ENCODE results near the gene GFRA1. TPM values are rescaled to one million over a fixed set of nuclear protein-coding genes. Genes with fewer than 3 reads are reported as not detected.

Gene GFRA1
- total RNA-seq, 1 donor from 2014 or later: 44.1 TPM

- H3K4me3 Mint-ChIP-seq (ENCODE audit: unreplicated experiment): no peak overlapping the region
- H3K27ac Mint-ChIP-seq (ENCODE audit: unreplicated experiment): no peak overlapping the region
Observed at GRCh38 chr10:116183733-116184511, 89.1 kb downstream of the GFRA1 start.

GRCh38 chr10:116182426-116182825 lies 90.6 kb downstream of the GFRA1 start:
- peaks cover 1% of the 10 kb centered on the region for H3K36me3 Mint-ChIP-seq (ENCODE audit: unreplicated experiment)
- no peaks in the 10 kb centered on the region for H3K9me3 Mint-ChIP-seq (ENCODE audit: unreplicated experiment)
- peaks cover 6% of the 10 kb centered on the region for H3K4me1 Mint-ChIP-seq (ENCODE audit: unreplicated experiment)
- TF ChIP-seq, protein P1, sequence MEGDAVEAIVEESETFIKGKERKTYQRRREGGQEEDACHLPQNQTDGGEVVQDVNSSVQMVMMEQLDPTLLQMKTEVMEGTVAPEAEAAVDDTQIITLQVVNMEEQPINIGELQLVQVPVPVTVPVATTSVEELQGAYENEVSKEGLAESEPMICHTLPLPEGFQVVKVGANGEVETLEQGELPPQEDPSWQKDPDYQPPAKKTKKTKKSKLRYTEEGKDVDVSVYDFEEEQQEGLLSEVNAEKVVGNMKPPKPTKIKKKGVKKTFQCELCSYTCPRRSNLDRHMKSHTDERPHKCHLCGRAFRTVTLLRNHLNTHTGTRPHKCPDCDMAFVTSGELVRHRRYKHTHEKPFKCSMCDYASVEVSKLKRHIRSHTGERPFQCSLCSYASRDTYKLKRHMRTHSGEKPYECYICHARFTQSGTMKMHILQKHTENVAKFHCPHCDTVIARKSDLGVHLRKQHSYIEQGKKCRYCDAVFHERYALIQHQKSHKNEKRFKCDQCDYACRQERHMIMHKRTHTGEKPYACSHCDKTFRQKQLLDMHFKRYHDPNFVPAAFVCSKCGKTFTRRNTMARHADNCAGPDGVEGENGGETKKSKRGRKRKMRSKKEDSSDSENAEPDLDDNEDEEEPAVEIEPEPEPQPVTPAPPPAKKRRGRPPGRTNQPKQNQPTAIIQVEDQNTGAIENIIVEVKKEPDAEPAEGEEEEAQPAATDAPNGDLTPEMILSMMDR (IDR thresholded peaks at IDR 0.05): no peak
- no peak for DNase-seq (ENCODE audit: extremely low spot score, unreplicated experiment)
- H3K27me3 Mint-ChIP-seq (ENCODE audit: unreplicated experiment): no peaks in the 10 kb centered on the region
- H3K27ac Mint-ChIP-seq (ENCODE audit: unreplicated experiment): no peak overlapping the region
- no peak overlapping the region for H3K4me3 Mint-ChIP-seq (ENCODE audit: unreplicated experiment)

More at GRCh38 chr10:116183733-116184511, 89.1 kb downstream of the GFRA1 start:
- Mint-ChIP-seq H3K27me3 (ENCODE audit: unreplicated experiment) (no peaks in the 10 kb centered on the region), H3K4me1 (ENCODE audit: unreplicated experiment) (peaks cover 6% of the 10 kb centered on the region), H3K9me3 (ENCODE audit: unreplicated experiment) (no peaks in the 10 kb centered on the region), H3K36me3 (ENCODE audit: unreplicated experiment) (peaks cover 1% of the 10 kb centered on the region)
- DNase-seq (ENCODE audit: extremely low spot score, unreplicated experiment): no peak
- TF ChIP-seq, protein P1 (IDR thresholded peaks at IDR 0.05): no peak

DNA sequence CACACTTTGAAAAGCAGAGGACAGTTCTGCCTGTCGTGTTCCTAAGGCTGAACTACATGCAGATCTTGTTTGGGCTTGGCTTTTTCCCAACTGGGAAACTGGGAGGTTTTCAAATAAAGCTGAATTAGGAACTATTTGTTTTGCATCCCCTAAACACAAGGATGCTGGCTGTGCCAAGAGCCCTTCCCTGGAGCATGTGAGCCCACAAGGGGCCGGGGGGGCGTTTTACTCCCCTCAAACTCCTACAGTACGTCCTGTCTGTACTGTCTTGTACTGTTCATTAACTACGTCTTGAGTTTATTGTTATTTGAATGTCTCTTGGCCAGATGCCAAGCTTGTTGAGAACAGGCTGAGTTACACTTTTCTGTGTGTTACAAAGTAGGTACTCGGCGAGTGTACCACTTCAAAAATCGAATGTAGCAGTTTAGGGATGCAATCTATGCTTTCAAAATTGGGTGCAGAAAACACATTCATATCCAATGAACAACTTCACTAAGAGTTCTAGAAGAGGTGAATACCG lies 94.9 kb downstream of the GFRA1 start:
- TF ChIP-seq, protein P1 (IDR thresholded peaks at IDR 0.05): no peak
- H3K36me3 Mint-ChIP-seq (ENCODE audit: unreplicated experiment): peaks cover 1% of the 10 kb centered on the region
- no peaks in the 10 kb centered on the region for H3K27me3 Mint-ChIP-seq (ENCODE audit: unreplicated experiment)
- no peaks in the 10 kb centered on the region for H3K4me1 Mint-ChIP-seq (ENCODE audit: unreplicated experiment)
- DNase-seq (ENCODE audit: extremely low spot score, unreplicated experiment): no peak
- H3K4me3 Mint-ChIP-seq (ENCODE audit: unreplicated experiment): no peak overlapping the region
- H3K27ac Mint-ChIP-seq (ENCODE audit: unreplicated experiment): no peak overlapping the region
- no peaks in the 10 kb centered on the region for H3K9me3 Mint-ChIP-seq (ENCODE audit: unreplicated experiment)

DNA sequence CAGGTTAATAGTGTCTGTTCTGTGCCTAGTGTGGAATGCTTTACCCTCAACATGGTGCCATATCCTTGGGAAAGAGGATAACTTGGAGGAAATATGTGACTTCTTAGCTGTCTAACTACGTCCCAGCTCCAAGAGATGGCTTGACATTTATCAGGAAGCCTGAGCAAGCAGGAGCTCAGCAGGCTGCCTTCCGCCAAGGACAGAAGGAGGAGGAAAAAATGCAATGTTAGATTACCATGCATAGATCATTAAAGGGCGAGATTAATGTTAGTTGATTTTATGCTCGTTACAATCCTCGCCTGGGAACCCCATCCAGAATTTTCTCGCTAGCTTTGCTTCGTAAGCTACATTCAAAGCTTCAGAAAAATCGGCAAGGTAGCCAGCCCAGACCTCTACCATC lies 97.8 kb downstream of the GFRA1 start:
- peaks cover 1% of the 10 kb centered on the region for H3K36me3 Mint-ChIP-seq (ENCODE audit: unreplicated experiment)
- no peak overlapping the region for H3K4me3 Mint-ChIP-seq (ENCODE audit: unreplicated experiment)

DNA sequence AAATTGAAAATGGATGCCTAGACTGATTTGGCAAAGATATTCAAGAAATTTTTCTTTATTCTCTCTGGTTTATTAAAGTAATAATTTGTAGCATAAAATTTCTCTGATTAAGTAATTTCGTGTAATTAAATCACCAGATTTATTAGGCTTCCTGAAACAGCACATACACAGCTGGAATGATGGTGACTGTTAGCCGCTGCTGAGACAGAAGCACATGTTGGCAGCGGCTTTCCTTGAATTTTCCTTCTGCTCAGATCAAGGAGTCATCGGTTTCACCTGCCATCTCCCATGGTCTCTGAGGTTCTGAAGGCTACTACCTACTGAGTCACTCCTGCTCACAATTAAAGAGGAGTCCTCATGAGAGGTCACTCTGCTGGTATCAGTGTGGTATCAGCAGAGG lies 101.5 kb downstream of the GFRA1 start:
- Mint-ChIP-seq H3K4me3 (ENCODE audit: unreplicated experiment) (no peak overlapping the region), H3K27me3 (ENCODE audit: unreplicated experiment) (no peaks in the 10 kb centered on the region), H3K36me3 (ENCODE audit: unreplicated experiment) (peaks cover 2% of the 10 kb centered on the region), H3K27ac (ENCODE audit: unreplicated experiment) (no peak overlapping the region), H3K9me3 (ENCODE audit: unreplicated experiment) (no peaks in the 10 kb centered on the region), H3K4me1 (ENCODE audit: unreplicated experiment) (peaks cover 14% of the 10 kb centered on the region)
- TF ChIP-seq, protein P1 (IDR thresholded peaks at IDR 0.05): no peak
- DNase-seq (ENCODE audit: extremely low spot score, unreplicated experiment): no peak

More for the DNA sequence above, 97.8 kb downstream of the GFRA1 start:
- TF ChIP-seq, protein P1 (IDR thresholded peaks at IDR 0.05): no peak
- Mint-ChIP-seq H3K27me3 (ENCODE audit: unreplicated experiment) (no peaks in the 10 kb centered on the region), H3K4me1 (ENCODE audit: unreplicated experiment) (peaks cover 12% of the 10 kb centered on the region), H3K9me3 (ENCODE audit: unreplicated experiment) (no peaks in the 10 kb centered on the region), H3K27ac (ENCODE audit: unreplicated experiment) (no peak overlapping the region)
- no peak for DNase-seq (ENCODE audit: extremely low spot score, unreplicated experiment)

Measured in osteocyte (in vitro differentiated cells).